PC-9 (cell line): ENCODE data around the gene PAXX. TPM values are rescaled to one million over a fixed set of nuclear protein-coding genes. Genes with fewer than 3 reads are reported as not detected.

ENCODE experiments used
- BruUV-seq: library from RNA; stranded (reverse); fragments of 400-500 nt; replicated peaks from 2 replicates; lab custom pipeline; 2021; lab: Mats Ljungman, UMichigan
- CTCF ChIA-PET: fragments of 300-600 bp; sonication (Branson Sonifier 250); formaldehyde crosslinking; loops from one replicate; lab custom pipeline; 2022; ENCODE audit warnings: antibody characterized with exemption; lab: Charles Lee
- POLR2A ChIA-PET: fragments of 300-600 bp; sonication (Branson Sonifier 250); formaldehyde crosslinking; loops from one replicate; lab custom pipeline; 2022; ENCODE audit warnings: antibody characterized with exemption; ENCODE audit not compliant: unreplicated experiment; lab: Charles Lee
- DNase-seq, 2 experiments: peaks; one replicate each; pipeline versions ENCODE4 v3.0.0 to v3.0.0-alpha.2; 2015 to 2022; ENCODE audit warnings: mixed read lengths in 1 of 2
- H2AFZ ChIP-seq: fragments of 200-600 bp; sonication (generic); 2 replicates; pipeline ENCODE4 v1.8.1; 2017; ENCODE audit warnings: antibody characterized with exemption
- H3F3A ChIP-seq: fragments of 200-600 bp; sonication (generic); 2 replicates; pipeline ENCODE4 v1.8.1; 2017; ENCODE audit warnings: antibody characterized with exemption, mild to moderate bottlenecking, low read depth; ENCODE audit not compliant: insufficient read depth
- H3K27ac ChIP-seq: fragments of 200-600 bp; sonication (generic); 2 replicates; pipeline ENCODE4 v1.6.1; 2016; ENCODE audit warnings: mixed run types
- H3K27me3 ChIP-seq: fragments of 200-600 bp; sonication (generic); 2 replicates; pipeline ENCODE4 v1.6.1; 2016; ENCODE audit warnings: low read depth, mixed run types; ENCODE audit not compliant: insufficient read depth
- H3K36me3 ChIP-seq: fragments of 200-600 bp; sonication (generic); 2 replicates; pipeline ENCODE4 v1.6.1; 2016; ENCODE audit warnings: low read depth, mixed run types
- H3K4me1 ChIP-seq: fragments of 200-600 bp; sonication (generic); replicated peaks from 2 replicates; pipeline ENCODE4 v1.6.1; 2016; ENCODE audit warnings: mixed run types; ENCODE audit not compliant: insufficient read depth
- H3K4me2 ChIP-seq: fragments of 200-600 bp; sonication (generic); 2 replicates; pipeline ENCODE4 v1.6.1; 2017; ENCODE audit warnings: mixed run types
- H3K4me3 ChIP-seq: fragments of 200-600 bp; sonication (generic); 2 replicates; pipeline ENCODE4 v1.6.1; 2016; ENCODE audit warnings: mixed run types
- H3K79me2 ChIP-seq: fragments of 200-600 bp; sonication (generic); 2 replicates; pipeline ENCODE4 v1.6.1; 2017; ENCODE audit warnings: low read depth, mixed run types
- H3K9me2 ChIP-seq: fragments of 200-600 bp; sonication (generic); 2 replicates; pipeline ENCODE4 v1.8.1; 2017; ENCODE audit warnings: mild to moderate bottlenecking; ENCODE audit not compliant: insufficient read depth
- H3K9me3 ChIP-seq: fragments of 200-600 bp; sonication (generic); 2 replicates; pipeline ENCODE4 v1.8.1; 2016; ENCODE audit warnings: low read depth; ENCODE audit not compliant: insufficient read depth
- H4K20me1 ChIP-seq: fragments of 200-600 bp; sonication (generic); 2 replicates; pipeline ENCODE4 v1.8.1; 2017; ENCODE audit not compliant: insufficient read depth
- EZH2 ChIP-seq: fragments of 200-600 bp; sonication (generic); IDR thresholded peaks from 2 replicates; pipeline ENCODE4 v1.8.0; 2017; ENCODE audit warnings: antibody characterized with exemption, low read depth
- intact Hi-C: fragments of 100-400 bp; cut with micrococcal nuclease; formaldehyde crosslinking; loops from one replicate; pipeline ENCODE4 v1.10.0; 2022; ENCODE audit not compliant: unreplicated experiment
- total RNA-seq: library from RNA; stranded (reverse); gene quantifications from 2 replicates; pipeline ENCODE4 v1.2.3, GENCODE V29; 2021
- TF ChIP-seq, protein P1 (sequence below): fragments of 200-600 bp; sonication (generic); conservative IDR thresholded peaks from 2 replicates; pipeline ENCODE4 v1.6.1; 2017; ENCODE audit warnings: mixed run types, antibody characterized with exemption, mild to moderate bottlenecking, moderate library complexity

PAXX gene
- total RNA-seq, 1 experiment from 2014 or later = 54.9 TPM

GRCh38 chr9:137037035-137037434, 44.8 kb downstream of the PAXX start:
- no peaks in the 10 kb centered on the region for H3K9me2 ChIP-seq
- no peaks in the 10 kb centered on the region for H3K27me3 ChIP-seq
- no peak overlapping the region for H3K27ac ChIP-seq
- intact Hi-C loops = no loop called here
- H3K9me3 ChIP-seq = no peaks in the 10 kb centered on the region
- H3K4me2 ChIP-seq = no peak overlapping the region
- no peaks in the 10 kb centered on the region for H3K36me3 ChIP-seq
- peaks cover 9% of the 10 kb centered on the region for H3K4me1 ChIP-seq
- DNase-seq = no peak
- no TSS peak for BruUV-seq
- ChIA-PET POLR2A (no interaction called here), CTCF (interaction anchor here (0.7 kb wide), 1 partner anchor 32 kb away, joined by 3 read pairs; no protein-coding TSS in a partner anchor)
- no peak overlapping the region for H2AFZ ChIP-seq
- H3K79me2 ChIP-seq = no peaks in the 10 kb centered on the region
- H3K4me3 ChIP-seq = no peak overlapping the region
- TF ChIP-seq, protein P1, sequence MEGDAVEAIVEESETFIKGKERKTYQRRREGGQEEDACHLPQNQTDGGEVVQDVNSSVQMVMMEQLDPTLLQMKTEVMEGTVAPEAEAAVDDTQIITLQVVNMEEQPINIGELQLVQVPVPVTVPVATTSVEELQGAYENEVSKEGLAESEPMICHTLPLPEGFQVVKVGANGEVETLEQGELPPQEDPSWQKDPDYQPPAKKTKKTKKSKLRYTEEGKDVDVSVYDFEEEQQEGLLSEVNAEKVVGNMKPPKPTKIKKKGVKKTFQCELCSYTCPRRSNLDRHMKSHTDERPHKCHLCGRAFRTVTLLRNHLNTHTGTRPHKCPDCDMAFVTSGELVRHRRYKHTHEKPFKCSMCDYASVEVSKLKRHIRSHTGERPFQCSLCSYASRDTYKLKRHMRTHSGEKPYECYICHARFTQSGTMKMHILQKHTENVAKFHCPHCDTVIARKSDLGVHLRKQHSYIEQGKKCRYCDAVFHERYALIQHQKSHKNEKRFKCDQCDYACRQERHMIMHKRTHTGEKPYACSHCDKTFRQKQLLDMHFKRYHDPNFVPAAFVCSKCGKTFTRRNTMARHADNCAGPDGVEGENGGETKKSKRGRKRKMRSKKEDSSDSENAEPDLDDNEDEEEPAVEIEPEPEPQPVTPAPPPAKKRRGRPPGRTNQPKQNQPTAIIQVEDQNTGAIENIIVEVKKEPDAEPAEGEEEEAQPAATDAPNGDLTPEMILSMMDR = no peak
- H3F3A ChIP-seq = peaks cover 22% of the 10 kb centered on the region; the same call in 1 of the 2 replicates
- 0 out of 2 replicates have a peak, but pooled peaks cover 4% of the 10 kb centered on the region for H4K20me1 ChIP-seq

GRCh38 chr9:137037483-137037882, 45.3 kb downstream of the PAXX start:
- peaks cover 22% of the 10 kb centered on the region; the same call in 1 of the 2 replicates for H3F3A ChIP-seq
- no peaks in the 10 kb centered on the region for H3K79me2 ChIP-seq
- no peak overlapping the region for H3K4me2 ChIP-seq
- TF ChIP-seq, protein P1 = no peak
- TF ChIP-seq EZH2 = no peak
- H3K36me3 ChIP-seq = no peaks in the 10 kb centered on the region
- no peak overlapping the region for H3K4me3 ChIP-seq
- H3K4me1 ChIP-seq = peaks cover 9% of the 10 kb centered on the region
- 0 out of 2 replicates have a peak, but pooled peaks cover 4% of the 10 kb centered on the region for H4K20me1 ChIP-seq
- intact Hi-C loops = no loop called here
- no TSS peak for BruUV-seq
- no peaks in the 10 kb centered on the region for H3K9me3 ChIP-seq
- H3K9me2 ChIP-seq = no peaks in the 10 kb centered on the region
- H2AFZ ChIP-seq = no peak overlapping the region
- DNase-seq = no peak
- POLR2A ChIA-PET = interaction anchor here (0.6 kb wide), 1 partner anchor 197 kb away, joined by 5 read pairs; no protein-coding TSS in a partner anchor
- CTCF ChIA-PET = no interaction called here
- no peak overlapping the region for H3K27ac ChIP-seq
- H3K27me3 ChIP-seq = no peaks in the 10 kb centered on the region

GRCh38 chr9:137038916-137039315, 46.7 kb downstream of the PAXX start:
- ChIA-PET POLR2A (no interaction called here), CTCF (interaction anchor here (0.9 kb wide), 1 partner anchor 91 kb away, joined by 4 read pairs; no protein-coding TSS in a partner anchor)
- H3K27ac ChIP-seq = no peak overlapping the region
- H3K4me3 ChIP-seq = no peak overlapping the region
- DNase-seq = no peak
- H3K4me2 ChIP-seq = no peak overlapping the region
- no peak for TF ChIP-seq EZH2
- TF ChIP-seq, protein P1 = no peak
- H3K36me3 ChIP-seq = no peaks in the 10 kb centered on the region
- H3K27me3 ChIP-seq = no peaks in the 10 kb centered on the region
- H3K79me2 ChIP-seq = peaks cover 6% of the 10 kb centered on the region
- H2AFZ ChIP-seq = no peak overlapping the region
- no TSS peak for BruUV-seq
- no peaks in the 10 kb centered on the region for H3K9me2 ChIP-seq
- H3K4me1 ChIP-seq = peaks cover 12% of the 10 kb centered on the region
- peaks cover 22% of the 10 kb centered on the region; the same call in 1 of the 2 replicates for H3F3A ChIP-seq
- H4K20me1 ChIP-seq = peaks cover 17% of the 10 kb centered on the region
- H3K9me3 ChIP-seq = no peaks in the 10 kb centered on the region
- intact Hi-C loops = no loop called here
